ENCODE results near the gene DAD1. TPM values are rescaled to one million over a fixed set of nuclear protein-coding genes. Genes with fewer than 3 reads are reported as not detected.
"Not testable (repeated sequence)": the region's sequence is repeated elsewhere in the genome, so short reads cannot be mapped to it uniquely, and the experiment has no call there.

Gene DAD1
- 100 to 1,000 TPM; 197 to 208 TPM for total RNA-seq

DNA sequence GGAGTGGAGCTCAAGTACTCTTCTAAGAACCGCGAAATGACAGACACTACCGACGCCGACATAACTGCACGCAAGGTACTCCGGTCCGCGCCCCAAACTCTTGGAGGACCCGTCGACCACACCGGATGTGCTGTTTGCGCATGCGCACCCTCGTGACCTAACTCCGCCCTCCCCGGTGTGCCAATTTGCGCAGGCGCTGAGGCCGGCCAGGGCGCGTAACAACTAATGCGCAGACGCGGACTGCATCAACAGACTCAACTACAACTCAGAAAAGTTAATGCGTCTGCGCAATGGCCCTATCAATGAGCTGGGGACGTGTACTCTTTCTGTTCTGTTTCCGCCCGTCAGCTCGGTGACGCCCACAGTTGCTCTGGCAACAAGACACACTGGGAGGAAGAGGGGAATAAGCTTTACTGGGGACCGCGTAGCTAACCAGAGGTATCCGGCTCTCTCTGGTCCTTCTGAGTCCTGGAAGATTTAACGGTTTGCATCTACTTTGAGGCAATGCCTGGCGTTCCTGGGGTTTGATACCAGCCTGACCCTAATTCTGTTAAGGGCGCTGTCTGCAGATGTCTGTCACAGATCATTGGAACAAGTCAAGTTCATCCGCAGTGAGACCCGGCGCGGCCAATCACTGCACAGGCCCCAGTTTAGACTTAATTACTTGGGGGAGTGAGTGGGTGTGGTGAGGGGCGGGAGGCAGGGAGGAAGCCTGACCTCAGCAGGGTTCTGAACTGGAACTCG lies at the start of gene DAD1:
Gene DAD1 (minus strand): TSS at position 129 of the 744 bp plus-strand sequence. CDS start 67 bp downstream, at position 62.
- peak within 1 kb of the TSS; percentile 98 for H3K4me3 Mint-ChIP-seq
- DNase-seq = peak; percentile 99
- H3K27ac Mint-ChIP-seq = peak within 1 kb of the TSS; percentile 99
- H3K9me3 Mint-ChIP-seq = no peaks in the 10 kb centered on the region
- H3K4me1 Mint-ChIP-seq = peaks cover 73% of the 10 kb centered on the region
- peaks cover 4% of the 10 kb centered on the region for H3K27me3 Mint-ChIP-seq
- H3K36me3 Mint-ChIP-seq = peaks cover 28% of the 10 kb centered on the region

DNA sequence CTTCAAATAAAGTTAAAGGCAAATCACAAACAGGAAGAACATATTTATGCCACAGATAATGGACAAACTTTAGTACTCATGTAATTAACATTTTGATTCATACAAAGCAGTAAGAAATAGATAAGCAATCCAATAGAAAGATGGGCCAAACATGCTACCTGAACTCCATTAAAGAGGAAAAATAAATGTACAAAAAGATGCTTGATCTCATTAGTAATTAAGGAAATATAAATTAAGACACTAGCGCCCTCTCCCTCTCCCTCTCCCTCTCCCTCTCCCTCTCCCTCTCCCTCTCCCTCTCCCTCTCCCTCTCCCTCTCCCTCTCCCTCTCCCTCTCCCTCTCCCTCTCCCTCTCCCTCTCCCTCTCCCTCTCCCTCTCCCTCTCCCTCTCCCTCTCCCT lies 47.0 kb upstream of the DAD1 start:
- not testable (repeated sequence) for H3K4me3 Mint-ChIP-seq, H3K4me1 Mint-ChIP-seq, H3K36me3 Mint-ChIP-seq, H3K27me3 Mint-ChIP-seq, H3K27ac Mint-ChIP-seq, DNase-seq, H3K9me3 Mint-ChIP-seq

DNA sequence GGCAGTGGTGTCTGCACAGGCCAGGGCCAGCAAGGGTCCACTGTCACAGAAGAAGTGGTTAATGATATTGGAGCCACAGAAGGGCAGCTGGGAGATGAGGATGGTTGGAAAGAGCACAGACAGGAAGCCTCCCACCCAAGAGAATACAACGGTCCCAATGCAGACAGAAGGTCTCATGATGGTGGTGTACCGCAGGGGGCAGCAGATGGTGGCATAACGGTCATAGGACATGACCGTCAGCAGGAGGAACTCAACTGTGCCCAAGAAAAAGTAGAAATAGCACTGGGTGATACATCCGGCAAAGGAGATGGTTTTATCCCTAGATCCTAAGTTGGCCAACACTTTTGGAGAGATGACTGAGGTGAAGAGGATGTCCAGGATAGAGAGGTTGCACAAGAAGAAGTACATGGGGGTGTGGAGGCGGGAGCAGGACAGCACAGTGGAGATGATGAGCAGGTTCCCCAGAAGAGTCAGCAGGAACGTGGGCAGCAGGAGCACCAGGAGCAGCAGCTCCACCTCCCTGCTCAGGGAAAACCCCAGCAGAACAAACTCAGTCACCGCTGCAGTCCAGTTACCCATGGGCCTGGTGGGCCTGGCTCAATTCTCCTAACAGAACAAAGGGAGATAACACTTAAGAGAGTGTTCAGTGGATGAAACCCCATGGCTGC lies 45.3 kb upstream of the DAD1 start:
- DNase-seq = no peak
- H3K27ac Mint-ChIP-seq = no peak overlapping the region
- peaks cover 12% of the 10 kb centered on the region for H3K9me3 Mint-ChIP-seq
- no peaks in the 10 kb centered on the region for H3K27me3 Mint-ChIP-seq
- H3K4me1 Mint-ChIP-seq = no peaks in the 10 kb centered on the region
- H3K36me3 Mint-ChIP-seq = no peaks in the 10 kb centered on the region
- no peak overlapping the region for H3K4me3 Mint-ChIP-seq

DNA sequence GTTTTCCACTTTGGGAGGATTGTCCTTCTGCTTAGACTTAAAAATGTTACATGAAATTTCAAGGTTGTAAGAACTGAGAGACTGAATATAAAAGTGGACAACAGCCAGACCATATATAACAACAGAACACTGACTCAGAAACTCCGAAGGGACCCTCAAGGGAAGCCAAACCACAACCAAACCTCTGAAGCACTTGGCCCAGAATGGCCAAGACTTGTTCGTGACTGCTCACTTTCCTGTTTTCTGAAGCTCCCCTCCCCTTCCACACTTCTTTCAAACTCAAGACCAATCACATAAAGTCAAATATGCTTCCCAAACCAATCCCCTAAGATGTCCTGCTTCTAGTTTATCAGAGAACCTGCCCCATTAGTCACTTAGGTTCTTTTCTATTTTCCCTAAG lies 41.5 kb upstream of the DAD1 start:
- no peak overlapping the region for H3K27ac Mint-ChIP-seq
- H3K4me1 Mint-ChIP-seq = no peaks in the 10 kb centered on the region
- H3K9me3 Mint-ChIP-seq = peaks cover 12% of the 10 kb centered on the region
- no peak for DNase-seq
- no peaks in the 10 kb centered on the region for H3K36me3 Mint-ChIP-seq
- H3K27me3 Mint-ChIP-seq = no peaks in the 10 kb centered on the region
- no peak overlapping the region for H3K4me3 Mint-ChIP-seq

DNA sequence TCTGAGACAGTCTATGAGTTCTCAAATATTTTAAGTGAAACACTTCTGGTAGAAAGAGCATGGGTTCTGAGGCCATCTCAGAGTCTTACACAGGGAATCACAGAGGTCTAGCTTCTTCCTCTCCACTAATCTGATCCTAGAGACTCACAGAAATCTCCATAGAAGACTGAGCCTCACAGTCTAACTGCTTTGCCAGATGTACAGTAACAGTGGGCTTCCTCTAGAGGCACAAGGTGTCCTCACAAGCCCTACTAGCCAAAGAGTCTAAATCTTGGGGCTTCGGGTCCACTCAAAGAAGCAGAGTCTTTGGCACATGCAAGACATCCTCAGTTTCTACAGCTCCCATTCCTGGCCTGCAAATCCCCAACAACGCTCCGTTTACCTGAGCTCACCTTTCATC lies 41.0 kb upstream of the DAD1 start:
- no peaks in the 10 kb centered on the region for H3K4me1 Mint-ChIP-seq
- H3K27me3 Mint-ChIP-seq = no peaks in the 10 kb centered on the region
- no peak overlapping the region for H3K27ac Mint-ChIP-seq
- no peak overlapping the region for H3K4me3 Mint-ChIP-seq
- peaks cover 12% of the 10 kb centered on the region for H3K9me3 Mint-ChIP-seq
- no peak for DNase-seq
- H3K36me3 Mint-ChIP-seq = no peaks in the 10 kb centered on the region

GRCh38 chr14:22629361-22629760 lies 40.3 kb upstream of the DAD1 start:
- Mint-ChIP-seq H3K4me1 (no peaks in the 10 kb centered on the region), H3K4me3 (no peak overlapping the region), H3K27ac (no peak overlapping the region), H3K36me3 (no peaks in the 10 kb centered on the region), H3K27me3 (no peaks in the 10 kb centered on the region), H3K9me3 (peaks cover 12% of the 10 kb centered on the region)
- no peak for DNase-seq

DNA sequence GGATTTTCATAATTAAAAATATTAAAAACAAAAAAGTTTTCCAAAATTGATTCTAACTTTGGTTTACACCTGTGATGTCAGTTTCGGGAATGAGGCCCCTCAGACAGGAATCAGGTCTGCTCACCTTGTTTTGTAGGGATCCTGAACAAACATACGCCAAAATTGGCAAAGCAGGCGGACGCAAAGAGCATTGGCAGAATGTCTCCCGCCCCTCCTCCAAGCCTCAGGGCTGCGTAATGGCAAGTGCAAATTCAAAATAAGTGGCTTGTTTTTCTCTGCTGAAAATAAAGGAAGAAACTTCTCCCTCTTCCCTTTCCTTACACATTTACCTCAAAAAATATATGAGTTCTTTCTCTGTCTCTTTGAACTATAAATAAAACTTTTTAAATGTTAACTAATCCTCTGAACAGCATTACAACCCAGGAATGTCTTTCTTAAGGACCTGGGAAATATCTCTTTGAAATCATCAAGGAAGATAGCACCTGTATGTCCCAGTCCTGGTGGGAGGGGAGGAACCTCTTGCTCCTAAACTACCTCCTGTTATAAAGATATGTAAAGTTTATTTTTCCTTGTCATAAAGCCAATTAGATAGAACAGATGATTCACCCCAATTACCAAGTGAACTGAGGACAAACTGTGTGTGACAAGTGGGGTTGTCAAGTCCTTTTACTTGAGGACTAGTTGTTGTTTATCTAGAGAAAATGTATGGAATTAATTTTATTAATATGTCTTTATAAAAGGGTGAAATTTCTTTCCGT lies 38.7 kb upstream of the DAD1 start:
- Mint-ChIP-seq H3K27me3 (peaks cover 5% of the 10 kb centered on the region), H3K36me3 (no peaks in the 10 kb centered on the region), H3K9me3 (peaks cover 12% of the 10 kb centered on the region), H3K4me3 (no peak overlapping the region), H3K27ac (no peak overlapping the region), H3K4me1 (no peaks in the 10 kb centered on the region)
- DNase-seq = no peak

DNA sequence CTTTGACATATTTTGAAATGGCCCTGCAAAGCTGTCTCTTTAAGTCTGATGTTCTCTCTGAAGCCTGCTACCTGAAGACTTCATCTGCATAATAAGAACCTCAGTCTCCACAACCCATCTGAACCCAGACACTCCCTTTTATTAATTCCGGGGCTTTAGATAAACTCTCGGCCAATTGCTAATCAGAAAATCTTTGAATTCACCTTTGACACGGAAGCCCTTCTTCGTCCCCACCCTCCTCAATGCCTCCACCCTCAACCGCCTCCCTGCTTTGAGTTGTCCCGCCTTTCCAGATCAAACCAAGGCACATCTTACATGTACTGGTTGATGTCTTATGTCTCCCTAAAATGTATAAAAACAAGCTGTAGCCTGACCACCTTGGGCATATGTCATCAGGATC lies 37.6 kb upstream of the DAD1 start:
- no peak for DNase-seq
- H3K27me3 Mint-ChIP-seq = peaks cover 5% of the 10 kb centered on the region
- no peaks in the 10 kb centered on the region for H3K4me1 Mint-ChIP-seq
- peaks cover 10% of the 10 kb centered on the region for H3K9me3 Mint-ChIP-seq
- H3K4me3 Mint-ChIP-seq = no peak overlapping the region
- no peak overlapping the region for H3K27ac Mint-ChIP-seq
- H3K36me3 Mint-ChIP-seq = no peaks in the 10 kb centered on the region

- DNase-seq = no peak
- no peaks in the 10 kb centered on the region for H3K36me3 Mint-ChIP-seq
- H3K9me3 Mint-ChIP-seq = no peaks in the 10 kb centered on the region
- peaks cover 5% of the 10 kb centered on the region for H3K27me3 Mint-ChIP-seq
- no peaks in the 10 kb centered on the region for H3K4me1 Mint-ChIP-seq
- no peak overlapping the region for H3K4me3 Mint-ChIP-seq
- H3K27ac Mint-ChIP-seq = no peak overlapping the region
These were observed 34.0 kb upstream of the DAD1 start for GRCh38 chr14:22623047-22623446.

DNA sequence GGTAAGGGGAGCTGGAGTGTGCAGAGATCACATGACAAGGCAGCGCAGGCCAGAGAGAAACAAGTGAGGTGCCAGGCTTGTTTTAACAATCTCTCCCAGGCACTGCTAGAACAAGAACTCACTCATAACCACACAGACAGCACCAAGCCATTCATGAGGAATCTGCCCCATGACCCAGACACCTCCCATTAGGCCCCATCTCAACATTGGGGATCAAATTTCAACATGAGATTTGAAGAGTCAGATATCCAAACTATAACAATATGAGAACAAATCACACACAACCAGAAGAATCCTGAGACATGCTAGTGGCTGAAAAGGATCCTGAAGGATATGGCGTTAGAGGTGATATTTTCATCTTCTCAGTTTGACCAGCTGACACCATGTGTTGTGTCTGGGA lies 33.2 kb upstream of the DAD1 start:
- DNase-seq = no peak
- no peaks in the 10 kb centered on the region for H3K9me3 Mint-ChIP-seq
- H3K27me3 Mint-ChIP-seq = peaks cover 5% of the 10 kb centered on the region
- H3K4me1 Mint-ChIP-seq = no peaks in the 10 kb centered on the region
- H3K4me3 Mint-ChIP-seq = no peak overlapping the region
- no peaks in the 10 kb centered on the region for H3K36me3 Mint-ChIP-seq
- H3K27ac Mint-ChIP-seq = no peak overlapping the region

DNA sequence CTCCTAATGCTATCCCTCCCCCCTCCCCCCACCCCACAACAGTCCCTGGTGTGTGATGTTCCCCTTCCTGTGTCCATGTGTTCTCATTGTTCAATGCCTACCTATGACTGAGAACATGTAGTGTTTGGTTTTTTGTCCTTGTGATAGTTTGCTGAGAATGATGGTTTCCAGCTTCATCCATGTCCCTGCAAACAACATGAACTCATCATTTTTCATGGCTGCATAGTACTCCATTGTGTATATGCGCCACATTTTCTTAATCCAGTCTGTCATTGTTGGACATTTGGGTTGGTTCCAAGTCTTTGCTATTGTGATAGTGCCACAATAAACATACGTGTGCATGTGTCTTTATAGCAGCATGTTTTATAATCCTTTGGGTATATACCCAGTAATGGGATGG lies 26.7 kb upstream of the DAD1 start:
- H3K4me3 Mint-ChIP-seq, DNase-seq, H3K9me3 Mint-ChIP-seq, H3K4me1 Mint-ChIP-seq, H3K36me3 Mint-ChIP-seq, H3K27ac Mint-ChIP-seq, H3K27me3 Mint-ChIP-seq: not testable (repeated sequence)

DNA sequence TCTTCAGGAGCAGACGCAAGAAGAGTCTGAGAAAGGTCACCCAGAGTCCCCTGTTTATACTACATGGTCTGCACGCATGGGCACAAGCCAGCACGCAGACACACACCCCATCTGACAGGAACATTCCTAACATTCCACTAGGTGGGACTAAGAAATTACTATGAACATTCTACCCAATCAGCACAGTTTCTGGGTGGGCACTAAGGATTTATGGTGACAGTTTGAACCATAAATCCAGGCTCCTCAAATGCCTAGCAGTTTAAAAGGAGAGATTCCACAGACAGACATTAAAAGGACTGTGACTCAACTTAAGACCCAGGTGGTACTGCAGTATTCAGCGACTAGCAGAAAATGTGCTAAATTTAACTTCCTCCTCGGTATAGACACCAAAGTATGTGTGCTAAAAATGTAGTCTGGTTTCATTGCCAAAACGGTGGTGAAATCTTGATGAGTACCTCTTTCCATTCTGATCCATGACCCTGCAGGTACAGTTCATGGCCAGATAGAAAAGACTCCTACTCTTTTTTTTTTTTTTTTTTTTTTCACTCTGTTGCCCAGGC lies 25.3 kb upstream of the DAD1 start:
- H3K4me3 Mint-ChIP-seq = no peak overlapping the region
- peaks cover 9% of the 10 kb centered on the region for H3K36me3 Mint-ChIP-seq
- H3K27me3 Mint-ChIP-seq = no peaks in the 10 kb centered on the region
- no peaks in the 10 kb centered on the region for H3K9me3 Mint-ChIP-seq
- no peak for DNase-seq
- no peak overlapping the region for H3K27ac Mint-ChIP-seq
- peaks cover 1% of the 10 kb centered on the region for H3K4me1 Mint-ChIP-seq

DNA sequence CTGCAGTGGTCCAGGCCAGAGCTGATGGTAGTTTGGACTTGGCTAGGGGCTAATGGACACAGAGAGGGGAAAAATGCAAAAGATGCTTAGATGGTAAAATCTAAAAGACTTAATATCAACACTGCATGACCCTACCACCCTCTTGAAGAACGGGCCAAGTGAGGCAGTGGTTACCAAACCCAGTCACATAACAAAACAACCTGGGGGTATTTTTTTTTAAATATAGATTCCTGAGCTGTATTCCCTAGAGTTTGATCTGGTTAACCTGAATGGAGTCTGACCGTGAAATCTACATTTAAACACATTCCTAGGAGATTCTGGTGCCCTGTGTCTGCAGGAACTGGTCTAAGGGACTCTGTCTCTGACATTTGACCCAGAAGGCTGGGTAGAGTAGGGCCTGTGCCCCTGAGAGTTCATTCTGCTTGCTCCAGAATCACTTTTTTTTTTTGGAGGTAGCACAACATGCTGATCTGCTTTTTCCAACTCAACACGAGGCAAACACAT lies 24.8 kb upstream of the DAD1 start:
- Mint-ChIP-seq H3K36me3 (peaks cover 9% of the 10 kb centered on the region), H3K4me1 (peaks cover 1% of the 10 kb centered on the region), H3K4me3 (no peak overlapping the region), H3K27ac (no peak overlapping the region), H3K9me3 (no peaks in the 10 kb centered on the region), H3K27me3 (no peaks in the 10 kb centered on the region)
- no peak for DNase-seq

DNA sequence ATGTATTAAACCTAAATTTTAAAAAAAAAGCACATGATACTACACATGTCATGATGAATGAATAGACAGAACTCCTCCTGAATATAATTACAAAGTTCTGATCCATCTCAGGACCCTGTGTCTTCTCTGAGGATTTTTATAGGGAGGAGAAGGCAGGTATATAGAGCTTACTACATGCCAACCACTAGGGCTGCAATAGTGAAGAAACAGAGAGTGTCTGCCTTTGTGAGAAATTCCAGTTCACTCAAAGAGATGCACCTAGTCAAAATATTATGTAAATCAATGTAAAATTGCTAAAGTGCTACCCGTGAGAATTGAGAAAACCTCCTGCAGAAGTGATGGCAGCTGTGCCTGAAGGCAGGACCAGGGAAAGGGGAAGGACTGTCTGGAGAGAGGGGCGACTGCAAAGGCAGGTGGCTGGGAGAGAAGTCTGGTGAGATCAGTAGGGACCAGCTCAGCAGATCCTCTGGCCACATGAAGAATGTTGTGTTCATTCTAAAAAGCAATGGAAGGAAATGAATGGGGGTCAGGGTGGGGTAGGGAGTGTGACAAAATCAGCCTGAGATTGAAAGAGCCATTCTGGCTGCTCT lies 24.2 kb upstream of the DAD1 start:
- no peak overlapping the region for H3K4me3 Mint-ChIP-seq
- DNase-seq = no peak
- H3K4me1 Mint-ChIP-seq = peaks cover 1% of the 10 kb centered on the region
- H3K36me3 Mint-ChIP-seq = peaks cover 9% of the 10 kb centered on the region
- H3K9me3 Mint-ChIP-seq = no peaks in the 10 kb centered on the region
- no peak overlapping the region for H3K27ac Mint-ChIP-seq
- no peaks in the 10 kb centered on the region for H3K27me3 Mint-ChIP-seq

GRCh38 chr14:22610931-22611330 lies 21.9 kb upstream of the DAD1 start:
- H3K27me3 Mint-ChIP-seq = no peaks in the 10 kb centered on the region
- H3K27ac Mint-ChIP-seq = no peak overlapping the region
- H3K4me3 Mint-ChIP-seq = no peak overlapping the region
- DNase-seq = no peak
- peaks cover 11% of the 10 kb centered on the region for H3K36me3 Mint-ChIP-seq
- H3K4me1 Mint-ChIP-seq = peaks cover 1% of the 10 kb centered on the region
- H3K9me3 Mint-ChIP-seq = no peaks in the 10 kb centered on the region
